GM18858 (cell line): Measurements from ENCODE around the gene SELENOK.

Experiments
- ATAC-seq: cut with Tn5 transposase; IDR thresholded peaks from one replicate; pipeline ENCODE4 v1.9.1; 2021; ENCODE audit not compliant: unreplicated experiment

The SELENOK gene

DNA sequence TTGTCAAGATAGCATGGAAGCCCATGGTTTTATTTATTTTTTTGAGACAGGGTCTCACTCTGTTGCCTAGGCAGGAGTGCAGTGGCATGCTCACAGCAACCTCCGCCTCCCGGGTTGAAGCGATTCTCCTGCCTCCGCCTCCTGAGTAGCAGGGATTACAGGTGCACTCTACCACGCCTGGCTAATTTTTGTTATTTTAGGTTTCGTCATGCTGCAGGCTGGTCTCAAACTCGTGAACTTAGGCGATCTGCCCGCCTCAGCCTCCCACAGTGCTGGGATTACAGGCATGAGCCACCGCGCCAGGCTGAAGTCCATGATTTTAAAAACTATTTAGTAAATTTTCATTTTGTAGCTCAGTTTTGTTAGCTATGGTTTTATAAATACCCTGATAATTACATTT, 7.0 kb downstream of the SELENOK start:
- ATAC-seq, result no peak

DNA sequence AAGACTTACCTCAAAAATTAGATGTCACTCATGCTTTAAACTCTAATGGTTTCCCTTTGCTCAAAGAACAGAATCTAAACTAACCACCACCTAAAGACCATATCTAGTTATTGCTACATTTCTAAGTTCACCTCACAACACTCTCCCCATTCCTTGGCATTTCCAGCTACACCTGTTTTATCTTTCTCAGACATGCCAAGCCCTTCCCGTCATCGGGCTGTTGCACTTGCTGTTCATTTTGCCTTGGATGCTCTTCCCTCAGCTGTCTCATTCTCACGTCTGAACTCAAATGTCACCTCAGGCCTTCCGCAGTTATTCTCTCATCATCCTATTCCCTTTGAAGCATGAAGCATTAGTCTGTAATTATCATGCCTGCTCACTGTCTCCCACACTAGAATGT, 8.7 kb downstream of the SELENOK start:
- ATAC-seq, result no peak

DNA sequence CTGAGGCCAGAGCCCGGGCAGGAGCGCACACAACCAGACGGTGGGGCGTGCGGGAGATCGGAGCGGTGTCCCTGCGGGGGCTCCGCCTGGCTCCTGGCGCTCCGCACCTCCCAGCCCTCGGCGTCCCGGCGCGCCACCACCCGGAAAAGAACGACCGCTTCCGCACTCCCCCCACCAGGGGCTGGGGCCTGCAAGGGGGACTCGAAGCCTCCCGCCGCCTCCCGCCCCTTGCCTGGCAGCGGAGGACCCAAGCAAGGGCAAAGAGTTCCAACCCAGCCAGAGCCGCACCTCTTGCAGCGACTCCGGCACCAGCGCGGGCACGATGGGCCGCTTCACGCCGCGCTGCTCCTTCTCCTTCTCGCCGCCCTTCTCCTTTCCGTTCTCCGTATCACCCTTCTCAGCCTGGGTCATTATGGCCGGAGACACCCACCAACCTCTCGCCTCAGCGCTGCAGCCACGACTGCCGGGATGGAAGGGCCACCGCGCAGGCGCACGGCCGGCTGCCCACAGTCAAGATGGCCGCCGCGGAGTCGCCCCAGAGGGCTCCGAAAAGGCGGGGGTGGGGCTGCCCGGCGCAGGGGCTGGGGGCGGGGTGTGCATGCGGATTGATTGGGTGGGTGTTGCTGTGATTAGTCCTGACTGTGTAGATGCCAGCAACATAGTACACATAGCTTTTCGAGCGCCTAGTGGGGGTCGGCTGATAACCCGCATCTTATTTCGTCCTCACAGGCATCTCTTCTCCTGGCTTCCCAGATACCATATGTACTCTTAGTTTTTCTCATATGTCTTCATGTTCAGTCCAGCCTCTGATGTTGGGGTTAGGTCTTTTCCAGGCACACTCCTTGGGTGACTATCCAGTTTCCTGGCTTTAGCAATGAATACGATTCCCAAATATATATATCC, 9.7 kb downstream of the SELENOK start, which contains the start of gene ACTR8:
Gene ACTR8 (minus strand): TSS at position 462 of the 903 bp plus-strand sequence. CDS start 51 bp downstream, at position 411.
- ATAC-seq, result peak; percentile 57

DNA sequence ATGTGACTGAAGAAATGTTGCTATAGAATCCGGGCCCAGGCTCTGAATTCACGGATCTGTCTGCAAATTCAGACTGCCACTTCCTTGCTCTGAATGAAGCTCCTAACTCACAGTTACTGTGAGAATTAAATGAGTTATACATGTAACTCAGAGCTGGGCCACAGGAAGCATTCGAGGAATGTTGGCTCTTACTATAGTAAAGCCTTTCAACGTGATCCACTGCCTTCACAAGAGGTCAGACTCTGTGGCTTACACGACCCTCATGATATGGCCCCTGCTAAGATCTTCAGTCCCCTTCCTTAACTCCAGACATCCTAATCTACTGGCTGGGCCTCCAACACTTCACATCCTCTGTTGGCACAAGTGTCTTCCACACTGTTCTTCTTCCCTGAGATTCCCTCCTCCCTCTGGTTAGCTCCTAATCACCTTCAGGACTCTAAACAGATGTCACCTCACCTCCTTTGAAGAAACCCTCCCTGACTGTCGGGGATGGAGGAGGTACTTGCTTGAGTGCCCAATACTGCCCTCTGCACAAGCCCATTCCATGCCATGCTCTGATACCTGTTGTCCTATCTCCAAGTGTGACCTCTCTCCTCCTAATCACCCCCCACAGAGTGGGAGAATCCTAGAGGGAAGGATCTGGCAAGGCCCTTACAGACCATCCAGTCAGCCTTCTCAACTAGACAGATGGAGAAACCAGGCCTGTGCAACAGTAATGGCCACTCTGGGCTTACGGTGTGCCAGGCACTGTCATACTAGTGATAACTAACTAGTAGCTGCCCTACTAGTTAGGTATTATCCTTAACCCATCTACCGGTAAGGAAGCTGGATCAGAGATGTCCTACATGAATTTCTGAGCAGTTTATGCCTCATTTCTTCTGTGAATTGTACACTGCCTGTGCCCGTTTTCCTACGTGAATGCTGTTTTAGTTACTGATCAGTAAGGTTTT, 11.0 kb downstream of the SELENOK start:
- ATAC-seq, result no peak

DNA sequence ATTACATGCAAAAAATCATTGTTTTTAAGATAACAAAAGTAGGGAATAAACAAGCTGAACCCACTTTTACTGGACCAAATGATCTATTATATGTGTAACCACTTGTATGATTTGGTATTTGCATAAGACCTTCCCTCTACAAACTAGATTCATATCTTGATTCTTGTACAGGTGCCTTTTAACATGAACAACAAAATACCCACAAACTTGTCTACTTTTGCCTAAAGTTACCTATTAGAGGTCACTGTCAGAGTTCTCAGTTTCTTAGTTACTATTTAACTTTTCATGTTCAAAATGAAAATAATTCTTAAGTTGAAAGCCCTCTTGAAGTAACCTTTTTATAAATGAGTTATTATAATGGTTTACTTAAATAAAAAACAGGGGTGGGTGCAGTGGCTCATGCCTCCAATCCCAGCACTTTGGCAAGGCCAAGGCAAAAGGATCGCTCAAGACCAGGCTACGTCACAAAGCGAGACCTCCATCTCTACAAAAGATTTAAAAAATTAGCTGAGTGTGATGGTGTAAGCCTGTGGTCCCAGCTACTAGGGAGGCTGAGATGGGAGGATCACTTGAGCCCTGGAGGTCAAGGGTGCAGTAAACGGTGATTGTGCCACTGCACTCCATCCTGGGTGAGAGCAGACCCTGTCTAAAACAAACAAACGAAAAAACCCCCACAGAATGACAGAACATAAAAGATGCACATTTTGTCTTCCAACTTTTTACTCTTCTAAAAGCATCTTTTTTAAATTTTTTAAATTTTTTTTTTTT, 25.7 kb downstream of the SELENOK start:
- no peak for ATAC-seq

DNA sequence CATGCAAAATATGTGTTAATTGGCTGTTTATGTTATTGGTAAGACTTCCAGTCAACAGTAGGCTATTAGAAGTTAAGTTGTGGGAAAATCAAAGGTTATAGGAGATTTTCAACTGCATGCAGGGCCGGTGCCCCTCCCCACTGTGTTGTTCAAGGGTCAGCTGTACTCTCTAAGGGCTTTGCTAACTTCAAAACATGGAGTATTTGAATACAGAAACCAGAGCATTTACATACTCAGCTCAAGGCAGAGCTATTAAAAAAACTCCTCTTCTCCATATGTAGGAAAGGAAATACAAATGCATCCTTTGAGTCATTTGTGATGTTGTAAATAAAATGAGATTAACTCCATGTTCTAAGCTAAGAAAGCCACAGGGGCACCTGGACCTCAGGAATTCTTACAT, 28.5 kb downstream of the SELENOK start:
- no peak for ATAC-seq

DNA sequence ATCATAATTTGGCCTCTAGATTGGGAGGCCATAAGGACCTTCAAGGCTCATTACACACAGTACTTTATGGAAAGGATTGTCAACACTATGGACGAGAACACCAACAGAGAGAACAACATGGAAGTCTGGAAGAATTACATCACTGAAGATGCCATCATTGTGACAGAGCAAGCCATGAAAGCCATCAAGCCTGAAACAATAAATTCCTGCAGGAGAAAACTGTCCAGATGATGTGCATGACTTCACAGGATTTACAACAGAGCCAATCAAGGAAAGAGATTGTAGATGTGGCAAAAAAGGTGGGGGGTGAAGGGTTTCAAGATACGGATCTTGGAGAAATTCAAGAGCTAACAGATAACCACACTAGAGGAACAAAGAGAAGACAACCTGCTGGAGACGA, 29.4 kb downstream of the SELENOK start:
- no peak for ATAC-seq

DNA sequence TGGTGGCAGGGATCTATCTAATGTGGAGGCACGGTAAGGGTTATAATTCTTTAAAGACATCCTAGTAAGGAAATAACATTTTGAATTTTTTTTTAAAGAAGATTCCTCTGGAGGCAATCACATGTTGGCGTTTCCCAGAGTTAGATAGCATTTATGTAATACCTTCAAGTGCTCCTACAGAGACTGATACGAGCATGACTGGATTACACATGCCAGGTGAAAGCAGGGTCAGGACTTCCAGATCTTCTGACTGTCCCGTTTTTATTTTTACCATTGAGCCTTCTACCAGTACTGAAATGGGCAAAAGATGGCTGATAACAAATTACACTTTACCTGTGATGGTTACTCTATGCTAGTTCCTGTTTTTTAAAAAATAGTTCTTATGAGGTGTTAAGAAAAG, 31.5 kb downstream of the SELENOK start:
- ATAC-seq, result no peak

DNA sequence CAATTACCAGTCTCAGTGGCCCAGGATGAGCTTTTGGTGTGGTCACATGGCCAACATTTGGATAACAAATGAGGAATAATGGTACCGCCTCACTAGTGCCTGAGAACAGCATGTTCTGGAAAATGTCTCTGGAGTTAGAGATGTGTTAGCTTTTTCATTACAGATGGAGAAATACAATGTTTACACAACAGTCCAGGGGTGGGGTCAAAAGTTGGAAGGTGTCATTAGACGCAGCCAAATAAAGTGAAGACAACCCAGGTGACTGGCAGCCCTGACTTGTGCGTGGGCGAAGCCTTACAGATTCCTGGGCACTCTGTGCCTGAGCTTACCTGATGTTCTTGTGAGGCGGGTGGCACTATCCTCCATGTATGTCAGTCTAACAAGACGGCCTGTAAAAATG, 32.5 kb downstream of the SELENOK start:
- ATAC-seq, result no peak

DNA sequence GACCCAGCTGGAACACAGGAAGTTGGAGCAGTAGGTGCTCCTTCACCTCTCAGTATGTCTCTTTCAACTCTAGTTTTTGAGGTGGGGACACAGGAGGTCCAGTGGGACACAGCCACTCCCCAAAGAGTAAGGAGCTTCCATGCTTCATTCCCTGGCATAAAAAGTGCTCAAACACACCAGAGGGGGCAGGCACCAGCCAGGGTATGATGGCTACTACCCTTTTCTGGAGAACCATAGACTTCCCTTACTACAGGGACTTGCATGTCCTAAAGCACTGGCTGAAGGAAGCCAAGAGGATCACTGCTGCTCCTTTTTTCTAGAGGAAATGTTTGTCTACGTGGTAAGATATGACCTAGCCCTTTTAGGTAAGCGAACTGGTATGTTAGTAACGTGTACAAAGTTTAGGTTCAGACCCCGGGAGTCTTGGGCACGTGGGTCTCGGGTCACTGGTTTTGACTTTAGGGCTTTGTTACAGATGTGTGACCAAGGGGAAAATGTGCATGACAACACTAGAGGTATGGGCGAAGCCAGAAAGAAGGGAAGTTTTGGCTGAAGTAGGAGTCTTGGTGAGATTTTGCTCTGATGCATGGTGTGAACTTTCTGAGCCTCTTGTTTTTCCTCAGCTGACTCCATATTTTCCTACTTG, 33.4 kb downstream of the SELENOK start:
- ATAC-seq, result no peak

DNA sequence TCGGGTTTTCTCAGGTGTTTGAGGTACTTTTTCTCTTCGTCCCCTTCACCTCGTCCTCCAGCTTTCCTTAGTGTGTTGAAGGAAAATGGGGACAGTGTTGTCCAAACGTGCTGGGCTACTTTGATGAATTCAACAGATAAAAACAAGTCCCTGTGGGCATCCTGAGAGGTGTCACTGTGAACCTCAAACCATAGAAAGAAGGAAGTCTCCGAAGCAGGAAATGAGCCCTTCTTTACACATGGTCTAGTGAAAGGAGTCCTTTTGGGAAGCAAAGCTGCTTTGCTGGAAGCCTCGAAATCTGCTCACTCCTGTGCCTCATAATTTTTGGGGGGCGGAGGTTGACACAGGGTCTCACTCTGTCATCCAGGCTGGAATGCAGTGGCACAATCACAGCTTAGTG, 34.7 kb downstream of the SELENOK start:
- no peak for ATAC-seq

DNA sequence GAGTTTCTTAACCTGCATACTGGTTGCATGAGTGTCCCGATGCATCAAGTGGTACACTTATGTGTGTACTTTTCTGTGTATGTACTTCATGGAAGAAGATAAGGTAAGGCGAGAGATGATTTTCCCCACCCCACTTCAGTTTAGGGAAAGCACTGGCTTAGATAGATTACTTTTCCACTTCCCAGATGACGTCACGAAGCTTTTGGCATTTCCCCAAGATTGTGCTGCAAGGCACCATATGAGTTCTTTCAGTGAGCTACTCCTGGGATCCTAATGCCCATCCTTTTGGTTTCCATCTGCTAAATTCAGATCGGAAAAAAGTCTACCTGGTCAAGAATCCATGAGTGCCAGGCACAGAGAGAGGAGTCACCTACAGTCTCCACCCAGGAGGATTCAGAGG, 40.8 kb downstream of the SELENOK start:
- ATAC-seq, result no peak

DNA sequence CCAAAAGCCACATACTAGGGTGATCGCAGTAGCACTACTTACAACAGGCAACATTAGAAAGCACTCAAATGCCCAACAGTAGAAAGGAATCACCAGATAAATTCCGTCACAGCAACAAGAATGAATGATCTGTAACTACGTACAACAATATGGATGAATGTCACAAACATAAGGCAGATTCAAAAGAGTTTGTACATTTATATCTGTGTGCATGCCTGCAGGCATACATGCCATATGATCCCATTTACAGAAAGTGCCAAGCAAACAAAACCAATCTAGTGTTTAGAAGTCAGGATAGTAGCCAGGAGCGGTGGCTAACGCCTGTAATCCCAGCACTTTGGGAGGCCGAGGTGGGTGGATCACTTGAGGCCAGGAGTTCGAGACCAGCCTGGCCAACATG, 41.7 kb downstream of the SELENOK start:
- ATAC-seq, result no peak

DNA sequence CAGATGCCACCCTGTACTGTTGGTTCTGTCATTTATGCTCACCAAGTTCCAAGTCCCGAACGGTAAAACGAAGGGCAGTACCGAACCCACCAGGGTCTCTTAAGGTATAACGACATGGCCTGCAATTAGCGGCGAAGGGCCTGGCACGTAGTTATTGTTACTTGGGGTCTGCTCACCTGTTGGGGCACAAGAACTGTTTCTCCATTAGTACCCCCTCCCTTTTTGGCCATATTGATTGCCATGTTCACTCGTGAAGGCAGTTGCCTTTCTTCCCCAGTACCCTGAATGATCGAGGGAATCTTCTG, 44.9 kb downstream of the SELENOK start:
- no peak for ATAC-seq

DNA sequence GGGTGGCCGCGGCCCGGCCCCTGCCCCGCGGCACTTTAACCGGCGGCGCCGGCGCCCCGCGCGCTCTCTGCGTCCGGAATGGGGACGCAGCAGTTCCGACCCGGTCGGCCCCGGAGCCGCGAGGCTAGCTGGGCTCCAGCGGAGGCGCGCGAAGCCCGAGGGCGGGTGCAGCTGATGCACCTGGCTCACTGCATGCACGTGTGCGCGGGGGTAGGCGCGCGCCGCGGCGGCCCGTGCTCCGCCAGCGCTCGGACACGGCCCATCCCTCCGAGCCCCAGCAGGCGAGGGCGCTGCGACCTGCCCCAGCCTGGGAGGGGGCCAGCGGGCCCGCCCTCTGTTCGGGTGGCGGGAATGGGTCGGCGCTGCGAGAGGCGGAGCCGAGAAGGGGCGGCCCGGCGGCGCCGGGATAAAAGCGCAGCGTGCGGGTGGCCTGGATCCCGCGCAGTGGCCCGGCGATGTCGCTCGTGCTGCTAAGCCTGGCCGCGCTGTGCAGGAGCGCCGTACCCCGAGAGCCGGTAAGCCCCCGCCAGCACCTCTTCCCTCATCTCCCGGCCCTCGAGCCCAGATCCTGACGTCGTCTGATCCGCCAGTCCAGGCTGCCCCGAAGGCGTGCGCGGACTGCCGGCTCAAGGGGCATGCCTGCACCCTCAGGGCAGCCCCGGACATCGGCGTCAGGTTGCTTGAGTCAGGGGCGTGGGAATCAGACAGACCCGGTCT, 45.4 kb downstream of the SELENOK start, which contains the start of the genes CHDH and IL17RB:
Gene CHDH (minus strand): TSS at position 286 of the 717 bp plus-strand sequence. CDS start 22,411 bp downstream, outside the sequence.
Gene IL17RB (plus strand): TSS at position 435 of the 717 bp plus-strand sequence. CDS start 21 bp downstream, at position 456.
- ATAC-seq, result peak; percentile 31

DNA sequence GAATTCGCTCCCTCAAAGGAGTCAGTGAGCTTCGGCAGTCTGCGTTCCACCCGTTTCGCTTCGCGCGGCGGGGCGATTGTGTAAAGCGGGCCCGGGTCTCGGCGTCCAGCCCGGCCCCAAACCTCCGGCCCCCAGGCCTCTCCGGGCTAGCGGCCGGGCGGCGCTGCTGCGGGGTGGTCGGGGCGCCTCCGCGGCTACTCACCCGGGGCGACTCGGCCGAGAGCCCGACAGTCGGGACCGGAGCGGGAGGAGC, 45.9 kb downstream of the SELENOK start:
- ATAC-seq, result peak; percentile 3

DNA sequence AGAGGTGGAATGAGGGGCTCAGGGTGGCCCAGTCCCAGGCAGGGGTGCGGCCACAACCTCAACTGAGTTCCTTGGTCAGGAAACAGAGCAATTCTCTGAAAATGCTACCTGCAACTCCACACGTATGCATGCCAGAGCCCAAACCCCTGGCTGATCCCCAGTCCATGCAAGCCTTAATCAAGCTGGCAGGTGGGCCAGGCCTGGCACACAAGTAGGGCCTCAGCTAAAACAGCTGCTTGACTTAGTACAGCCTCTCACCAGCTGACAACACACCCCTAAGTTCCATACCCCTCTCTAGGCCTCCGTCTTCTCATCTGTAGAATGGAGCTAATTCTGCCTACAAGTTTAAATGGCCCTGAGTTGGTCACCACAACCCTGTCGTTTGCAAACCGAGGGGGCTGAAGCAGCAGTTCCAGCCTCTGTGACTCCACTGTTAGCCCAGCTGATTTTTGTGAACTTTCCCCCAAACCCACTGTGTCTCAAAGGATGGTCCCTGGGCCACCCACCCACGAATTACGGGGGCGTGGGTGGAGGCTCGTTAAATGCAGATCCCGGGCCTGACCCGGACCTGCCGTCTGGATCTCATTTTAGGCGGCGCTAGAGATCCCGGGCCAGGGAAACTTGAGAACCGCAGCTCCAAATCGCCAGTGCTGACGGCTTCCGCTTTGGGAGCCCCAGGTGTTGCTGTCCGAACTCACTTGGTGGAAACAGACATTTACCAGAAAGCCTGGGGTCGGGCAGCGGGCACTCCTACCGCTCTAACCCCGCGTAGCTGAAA, 46.4 kb downstream of the SELENOK start:
- no peak for ATAC-seq

DNA sequence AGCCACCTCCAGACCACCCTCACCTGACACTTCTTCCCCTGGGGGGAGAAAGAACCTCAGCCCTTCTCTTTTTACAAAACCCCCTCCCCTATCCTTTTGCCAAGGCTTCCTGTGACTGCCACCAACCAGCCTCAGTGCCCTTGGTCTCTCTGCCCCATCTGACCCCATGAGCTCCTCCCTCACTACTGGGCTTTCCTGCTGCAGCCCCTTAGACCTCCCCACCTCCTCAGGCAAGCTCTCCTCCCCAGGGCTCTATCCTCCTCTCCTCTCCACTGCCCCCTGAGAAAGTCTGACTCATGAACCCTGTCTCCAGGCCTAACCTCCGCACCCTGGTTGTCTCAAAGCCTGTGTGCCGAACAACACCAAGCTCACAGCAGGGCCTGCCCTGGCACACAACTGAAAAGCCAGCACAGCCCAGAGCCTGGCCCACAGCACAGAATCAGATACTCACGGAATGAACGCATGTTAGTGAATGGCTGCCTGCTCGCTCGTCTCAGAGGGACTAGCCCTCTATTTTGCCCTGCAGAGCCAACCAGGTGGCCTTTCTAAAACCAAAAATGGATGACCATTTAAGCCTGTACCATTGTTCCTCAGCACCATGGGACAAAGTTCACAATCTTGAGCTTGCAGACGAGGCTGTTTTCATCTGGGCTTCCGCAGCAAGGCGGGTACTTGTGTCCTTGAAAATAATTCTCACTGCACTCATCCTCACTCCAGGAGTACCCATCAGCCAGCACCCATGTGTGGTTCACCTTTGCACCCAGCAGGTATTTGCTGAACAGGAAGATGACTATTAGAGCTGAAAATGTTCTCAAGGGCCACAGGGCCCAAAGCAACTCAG, 47.2 kb downstream of the SELENOK start:
- no peak for ATAC-seq
